HG03342 (cell line): Measurements from ENCODE around the gene SASH1.

ENCODE experiments used
- ATAC-seq: cut with Tn5 transposase; IDR thresholded peaks from one replicate; pipeline ENCODE4 v1.9.1; 2021; ENCODE audit warnings: mild to moderate bottlenecking, moderate library complexity; ENCODE audit not compliant: unreplicated experiment

SASH1 gene

DNA sequence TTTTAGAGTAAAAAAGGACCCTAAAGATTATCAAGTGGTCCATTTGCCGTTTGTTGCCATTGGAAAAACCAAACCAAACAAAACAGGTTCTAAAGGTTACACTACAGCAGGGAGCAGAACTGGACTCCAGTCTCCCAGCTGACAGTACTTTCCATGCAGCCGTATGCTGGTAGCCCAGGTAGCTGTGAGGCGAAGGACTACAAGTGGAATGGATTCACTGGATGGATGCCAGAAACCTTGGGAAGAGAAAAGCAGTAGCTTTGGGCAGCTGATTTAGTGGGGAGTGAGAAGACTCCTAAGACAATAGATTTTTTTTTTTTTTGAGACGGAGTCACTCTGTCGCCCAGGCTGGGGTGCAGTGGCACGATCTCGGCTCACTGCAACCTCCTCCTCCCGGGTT lies 88.3 kb downstream of the SASH1 start:
- no peak for ATAC-seq

DNA sequence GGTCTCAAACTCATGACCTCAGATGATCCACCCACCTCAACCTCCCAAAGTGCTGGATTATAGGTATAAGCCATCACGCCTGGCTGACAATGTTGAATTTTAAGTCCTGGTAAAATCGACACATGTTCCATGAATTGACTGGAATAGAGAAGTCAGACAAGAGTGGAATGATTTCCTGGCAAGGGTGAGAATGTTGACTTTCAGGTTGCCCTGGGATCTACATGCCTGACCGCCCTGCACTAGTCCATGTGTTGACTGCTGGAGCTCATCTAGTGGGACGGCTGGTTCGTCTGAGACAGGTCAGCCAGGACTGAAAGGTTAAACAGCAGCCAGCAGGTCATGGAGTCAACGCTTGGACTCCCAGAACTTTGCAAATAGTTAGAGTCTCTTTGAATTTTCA lies 88.8 kb downstream of the SASH1 start:
- no peak for ATAC-seq

- ATAC-seq, result no peak
Observed at GRCh38 chr6:148431840-148432239, 89.2 kb downstream of the SASH1 start.

DNA sequence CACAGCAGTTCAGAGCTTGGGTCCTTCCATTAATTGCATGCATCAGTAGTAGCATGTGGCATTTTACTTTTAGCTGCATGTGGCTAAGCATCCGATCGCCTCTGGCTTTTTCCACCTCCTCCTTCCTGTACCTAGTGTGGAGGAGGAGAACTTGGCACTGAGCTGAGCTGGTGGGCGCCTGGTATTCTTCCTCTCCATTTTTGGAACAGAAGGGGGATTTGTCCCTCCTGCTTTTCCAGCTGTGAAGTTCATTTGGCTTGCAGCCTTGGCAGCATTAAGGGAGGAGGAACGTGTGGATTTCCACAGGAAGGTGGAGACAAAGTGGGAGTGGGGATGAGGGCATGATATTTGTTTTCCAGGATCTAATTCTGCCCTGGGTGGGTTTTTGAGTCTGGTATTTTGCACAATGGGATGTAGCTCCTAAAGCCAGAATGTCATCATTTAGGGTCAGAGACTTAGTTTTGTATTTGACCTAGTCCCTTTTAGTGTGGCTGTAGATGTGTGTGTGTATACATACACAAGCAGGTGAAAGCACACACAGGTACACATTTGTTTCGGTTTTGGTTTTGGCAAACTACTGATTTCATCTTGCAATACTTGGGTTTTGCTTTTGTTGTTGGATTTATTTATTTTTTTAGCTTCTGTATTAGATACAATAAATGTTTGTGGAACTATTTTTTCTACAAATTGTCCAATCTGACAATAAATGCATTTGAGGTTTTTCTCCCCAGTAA lies 90.0 kb downstream of the SASH1 start:
- ATAC-seq, result no peak

- no peak for ATAC-seq
Observed at GRCh38 chr6:148435386-148435785, 92.7 kb downstream of the SASH1 start.

DNA sequence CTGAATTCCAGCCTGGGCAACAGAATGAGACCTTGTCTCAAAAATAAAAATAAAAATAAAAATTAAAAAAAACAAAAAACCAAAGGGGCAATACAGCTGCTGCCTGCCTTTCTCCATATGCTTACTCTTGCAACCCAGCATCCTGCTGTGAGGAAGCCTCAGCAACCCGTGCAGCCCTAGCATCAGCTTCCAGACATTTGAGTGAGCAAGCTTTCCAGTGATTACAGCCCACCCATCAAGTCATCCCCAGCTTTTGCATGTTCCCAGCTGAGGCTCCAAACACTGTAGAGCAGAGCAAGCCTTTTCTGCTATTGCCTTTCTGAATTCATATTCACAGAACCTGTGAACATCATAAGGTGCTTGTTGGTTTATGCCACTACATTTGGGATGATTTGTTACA lies 93.8 kb downstream of the SASH1 start:
- ATAC-seq, result no peak

- ATAC-seq, result no peak
Observed at GRCh38 chr6:148438632-148439031, 96.0 kb downstream of the SASH1 start.

- no peak for ATAC-seq
Observed at GRCh38 chr6:148440016-148440415, 97.4 kb downstream of the SASH1 start.

DNA sequence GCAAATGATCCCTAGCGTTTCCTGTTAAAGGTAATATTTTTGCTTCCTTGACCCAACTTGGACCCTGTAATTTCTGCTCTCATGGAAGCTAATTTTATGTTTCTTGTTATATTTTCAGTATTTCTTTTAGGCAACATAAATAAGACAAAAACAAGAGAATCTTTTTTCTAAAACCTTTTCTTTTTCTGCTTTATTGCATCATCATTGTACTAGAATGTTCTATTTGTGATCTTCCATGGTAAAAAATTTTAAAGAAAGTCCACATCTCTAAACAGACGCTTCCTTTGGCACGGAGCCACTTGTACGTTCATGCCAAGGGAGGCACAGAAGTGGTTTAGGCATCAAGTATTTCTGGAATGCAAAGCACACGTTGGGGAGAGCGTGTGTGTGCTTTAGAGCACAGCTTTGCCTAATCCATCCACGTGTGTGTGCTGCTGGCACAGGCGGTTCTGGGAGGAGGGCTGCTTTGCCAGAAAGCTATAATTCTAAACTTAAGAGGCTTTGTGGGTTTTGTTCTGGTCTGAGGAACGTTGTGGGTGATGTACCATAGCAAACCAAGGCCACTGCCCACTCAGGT lies 98.3 kb downstream of the SASH1 start:
- no peak for ATAC-seq

DNA sequence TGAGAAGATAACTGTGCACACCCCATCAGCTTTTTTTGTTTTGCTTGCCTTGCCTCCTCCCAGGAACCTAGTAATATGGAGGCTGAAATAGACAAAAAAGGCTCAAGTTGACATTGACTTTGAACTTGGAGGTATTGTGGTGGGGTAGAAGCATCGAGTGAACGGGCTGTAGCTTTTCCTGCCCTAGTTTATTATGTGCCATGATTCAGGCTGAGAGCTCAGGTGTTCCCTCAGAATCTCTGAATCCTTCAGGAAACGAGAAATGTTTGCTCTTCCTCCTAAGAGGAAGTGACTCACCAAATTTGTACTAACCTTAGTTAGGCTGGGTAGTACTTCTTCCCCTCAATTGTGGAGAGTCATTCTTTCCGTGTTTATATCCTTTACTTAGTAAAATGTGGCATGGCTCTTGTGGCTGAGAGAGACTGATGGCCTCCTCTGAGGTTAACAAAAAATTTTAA lies 98.8 kb downstream of the SASH1 start:
- ATAC-seq, result peak; percentile 74

DNA sequence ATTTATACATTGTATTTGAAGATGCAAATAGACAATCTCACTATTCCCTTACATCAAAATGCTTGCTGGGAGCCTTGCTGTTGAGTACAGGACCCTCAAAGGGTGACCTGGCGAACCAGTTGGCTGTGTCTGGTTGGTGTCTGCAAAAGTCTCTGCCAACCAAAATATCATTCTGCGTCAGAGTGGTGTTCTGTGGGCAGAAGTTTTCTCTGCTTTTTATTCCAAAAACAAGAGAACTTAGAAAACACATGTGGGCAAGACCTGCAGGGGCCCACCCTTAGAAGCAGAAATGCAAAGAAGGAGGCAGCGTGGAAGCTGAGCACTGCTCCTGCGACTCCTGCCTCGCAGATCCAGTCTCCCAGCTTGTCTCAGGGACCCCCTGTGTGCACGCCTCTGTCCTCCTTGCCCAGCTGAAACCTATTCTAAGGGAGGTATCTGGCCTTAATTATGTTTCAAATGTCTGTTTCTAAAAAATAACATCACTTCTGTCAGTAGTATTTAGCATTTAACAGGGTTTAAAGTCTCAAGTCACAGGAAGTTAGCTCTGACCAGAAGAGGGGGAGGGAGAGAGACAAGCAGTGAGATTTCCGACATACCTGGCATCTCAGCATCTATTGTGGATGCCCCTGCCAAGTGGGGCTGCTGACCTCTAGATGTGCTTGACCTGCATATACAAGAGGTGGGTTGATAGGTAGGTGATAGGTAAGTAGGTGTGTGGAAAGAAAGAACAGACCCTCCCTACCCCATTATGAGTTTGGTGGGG lies 101.3 kb downstream of the SASH1 start:
- ATAC-seq, result no peak

DNA sequence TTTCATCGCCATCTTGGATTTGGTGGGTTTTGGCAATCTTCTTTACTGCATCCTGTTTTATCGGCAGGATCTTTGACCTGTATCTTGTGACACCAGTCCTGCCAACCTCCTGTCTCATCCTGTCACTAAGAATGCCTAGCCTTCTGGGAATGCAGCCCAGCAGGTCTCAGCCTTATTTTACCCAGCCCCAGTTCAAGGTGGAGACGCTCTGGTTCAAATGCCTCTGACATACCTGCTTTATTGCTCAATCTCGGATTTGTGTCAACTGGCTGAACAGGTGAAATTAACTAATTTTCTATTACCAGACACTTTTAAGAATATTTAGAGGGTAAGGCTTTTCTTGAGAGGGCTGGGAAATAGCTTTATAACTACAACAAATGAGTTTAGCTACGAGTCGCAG lies 102.5 kb downstream of the SASH1 start:
- ATAC-seq, result no peak

DNA sequence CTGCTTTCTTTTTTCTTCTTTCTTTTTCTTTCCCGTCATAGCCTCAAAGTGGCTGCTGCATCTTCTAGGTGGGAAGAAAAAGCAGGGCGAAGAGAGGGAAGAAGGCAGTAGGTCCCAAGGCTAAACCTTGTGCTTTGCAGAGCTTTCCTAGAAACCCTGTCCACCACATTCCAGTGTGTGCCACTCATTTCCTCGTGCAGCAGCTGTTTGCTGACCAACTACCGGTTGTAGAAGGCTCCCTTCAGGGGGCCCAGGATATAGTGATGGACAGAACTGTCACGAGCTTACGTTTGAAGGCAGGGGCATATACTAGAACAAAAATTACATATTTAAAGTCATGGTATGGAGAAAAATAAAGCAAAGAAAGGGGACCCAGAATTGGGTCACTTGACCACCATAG lies 103.0 kb downstream of the SASH1 start:
- no peak for ATAC-seq

GRCh38 chr6:148446681-148447080 lies 104.0 kb downstream of the SASH1 start:
- ATAC-seq, result no peak

DNA sequence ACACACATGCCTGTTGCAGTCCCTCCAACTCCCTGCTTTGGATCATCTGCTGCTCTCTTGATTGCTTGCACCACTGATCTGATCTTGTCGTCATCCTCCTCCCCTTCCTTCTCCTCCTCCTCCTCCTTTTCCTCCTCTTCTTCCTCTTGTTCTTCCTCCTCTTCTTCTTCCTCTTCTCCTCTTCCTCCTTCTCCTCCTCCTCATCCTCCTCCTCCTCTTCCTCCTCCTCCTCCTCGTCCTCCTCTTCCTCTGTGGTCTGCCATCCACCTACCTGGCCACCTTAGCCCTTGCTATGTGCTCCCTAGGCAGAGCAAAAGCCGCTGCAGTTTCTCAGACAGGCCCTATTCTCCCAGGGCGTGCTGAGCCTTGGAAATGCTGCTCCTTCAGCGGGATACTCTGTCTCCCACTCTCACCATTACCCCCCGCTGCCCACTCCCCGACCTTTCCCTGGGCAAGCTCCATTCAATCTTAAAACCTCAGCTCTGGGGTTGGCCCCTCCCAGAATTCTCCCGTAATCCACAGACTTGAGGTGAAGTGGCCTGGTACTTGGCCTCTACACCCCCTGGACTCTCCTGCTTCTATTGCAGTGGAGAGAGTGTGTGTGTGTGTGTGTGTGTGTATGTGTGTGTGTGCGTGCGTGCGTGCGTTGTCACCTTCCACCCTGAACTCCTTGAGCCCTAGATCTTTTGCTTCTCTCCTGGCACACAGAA lies 105.0 kb downstream of the SASH1 start:
- no peak for ATAC-seq

DNA sequence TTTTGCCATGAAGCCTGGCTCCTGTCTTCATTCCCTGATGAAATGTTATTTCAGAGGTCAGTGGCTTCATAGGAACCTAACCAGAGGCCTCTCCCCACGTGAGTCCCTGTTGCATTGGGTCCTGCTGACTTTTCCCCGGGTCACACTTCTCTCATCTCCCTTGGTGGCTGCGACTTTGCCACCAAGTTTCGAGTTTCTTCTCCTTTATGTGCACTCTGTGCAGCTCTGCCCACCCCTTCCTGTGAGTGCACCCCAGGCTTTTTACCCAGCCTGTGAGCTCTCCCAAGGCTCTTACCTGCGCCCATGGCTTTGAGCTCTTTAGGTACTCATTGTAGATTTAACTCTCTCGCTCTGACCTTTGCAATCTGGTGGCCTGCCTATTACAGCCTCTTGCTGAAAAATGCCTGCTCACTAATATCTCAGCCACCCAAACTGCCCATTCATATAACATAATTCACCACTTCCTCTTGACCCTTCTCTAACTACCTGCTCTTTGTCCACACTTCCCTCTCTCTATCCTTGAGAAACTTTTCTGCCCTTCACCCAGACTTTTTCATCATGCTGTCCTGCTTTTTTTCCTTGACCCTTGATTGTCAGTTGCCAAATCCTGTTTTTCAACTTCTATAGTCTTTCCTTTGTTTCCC lies 105.9 kb downstream of the SASH1 start:
- ATAC-seq, result no peak

DNA sequence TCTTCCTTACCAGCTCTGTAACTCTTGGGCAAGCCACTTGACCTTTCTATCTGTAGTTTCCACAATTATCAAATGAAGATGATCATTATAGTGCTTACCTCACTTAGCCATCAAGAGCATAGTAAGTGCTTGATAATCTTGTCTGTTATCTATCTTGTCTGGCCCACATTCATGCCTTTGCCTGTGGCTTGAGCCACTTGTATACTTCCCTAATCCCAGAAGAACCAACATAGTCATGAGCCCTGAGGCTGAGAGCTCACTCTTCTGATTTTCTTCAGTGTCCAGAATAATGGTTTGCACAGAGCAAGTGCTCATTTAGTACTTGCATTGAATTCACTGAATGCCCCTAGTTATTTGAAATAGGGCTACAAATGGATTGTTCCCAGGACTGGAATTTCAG lies 108.2 kb downstream of the SASH1 start:
- ATAC-seq, result no peak

DNA sequence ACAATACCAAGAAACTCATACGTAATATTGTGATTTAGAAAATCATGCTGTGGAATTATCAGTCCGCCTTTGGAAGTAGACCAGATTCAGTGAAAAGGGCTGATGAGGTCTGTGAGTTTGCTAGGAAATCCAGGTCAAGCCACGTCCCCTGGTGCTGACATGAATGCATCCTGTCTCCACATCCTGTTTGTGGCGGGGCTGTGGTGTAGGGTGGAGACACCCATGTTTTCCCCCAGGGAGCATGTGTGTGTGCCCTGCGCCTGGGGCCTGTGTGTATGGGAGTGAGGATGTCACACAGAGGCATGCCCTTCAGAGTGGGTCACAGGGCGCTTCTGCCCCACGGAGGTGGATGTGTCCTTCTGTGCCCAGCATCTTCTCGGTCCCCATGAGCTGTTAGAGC lies 109.1 kb downstream of the SASH1 start:
- no peak for ATAC-seq

DNA sequence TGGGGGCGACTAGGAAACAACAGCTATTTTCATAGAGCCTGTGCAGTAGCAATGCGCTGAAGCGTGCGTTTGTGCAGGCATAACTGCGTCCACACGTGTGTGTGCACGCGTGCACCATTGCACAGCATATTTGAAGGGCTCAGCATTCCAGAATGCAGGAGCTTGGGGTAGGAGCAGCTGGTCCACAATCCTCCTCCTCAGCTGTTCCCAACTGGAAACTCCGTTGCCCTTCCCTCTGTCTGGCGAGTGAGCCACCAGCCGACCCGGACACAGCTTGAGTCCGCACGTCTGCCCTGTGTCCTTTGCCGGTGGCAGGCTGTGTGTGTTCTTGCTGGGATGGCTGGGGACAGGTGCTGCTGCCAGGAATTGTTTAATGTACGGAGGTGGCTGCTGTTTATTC lies 110.2 kb downstream of the SASH1 start:
- ATAC-seq, result no peak

- no peak for ATAC-seq
Observed at GRCh38 chr6:148453906-148454305, 111.3 kb downstream of the SASH1 start.

- no peak for ATAC-seq
Observed at GRCh38 chr6:148455225-148455624, 112.6 kb downstream of the SASH1 start.
